DND-41 (cell line): ENCODE measurements around the gene C13orf46.
"Not testable (repeated sequence)": the region's sequence is repeated elsewhere in the genome, so short reads cannot be mapped to it uniquely, and the experiment has no call there.

Experiments
- EZH2 ChIP-seq: IDR thresholded peaks from 3 replicates; pipeline ENCODE4 v1.6.1; 2012; ENCODE audit warnings: borderline replicate concordance, low read depth, mild to moderate bottlenecking, moderate library complexity, low read length, inconsistent platforms; ENCODE audit not compliant: severe bottlenecking
- TF ChIP-seq, protein P1 (sequence below): IDR thresholded peaks from 2 replicates; pipeline ENCODE4 v1.5.1; 2012; ENCODE audit warnings: borderline replicate concordance, low read length, moderate library complexity, mild to moderate bottlenecking; ENCODE audit not compliant: poor library complexity, severe bottlenecking; ENCODE audit errors: extremely low read depth

DNA sequence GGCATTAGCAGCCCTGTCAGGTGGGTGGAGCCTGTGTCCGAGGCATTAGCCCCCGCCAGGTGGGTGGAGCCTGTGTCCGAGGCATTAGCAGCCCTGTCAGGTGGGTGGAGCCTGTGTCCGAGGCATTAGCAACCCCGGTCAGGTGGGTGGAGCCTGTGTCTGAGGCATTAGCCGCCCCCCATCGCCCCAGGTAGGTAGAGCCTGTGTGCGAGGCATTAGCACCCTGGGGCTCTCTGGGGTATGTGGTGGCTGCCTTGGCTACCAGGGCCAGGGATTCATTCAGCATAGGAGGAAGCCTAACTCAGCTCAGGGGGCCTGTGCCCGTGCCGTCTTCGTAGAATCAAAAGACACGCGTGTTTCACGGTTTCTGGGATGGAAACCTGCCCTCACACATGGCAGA is 46.3 kb upstream of the C13orf46 start:
- not testable (repeated sequence) for TF ChIP-seq EZH2
- TF ChIP-seq, protein P1, sequence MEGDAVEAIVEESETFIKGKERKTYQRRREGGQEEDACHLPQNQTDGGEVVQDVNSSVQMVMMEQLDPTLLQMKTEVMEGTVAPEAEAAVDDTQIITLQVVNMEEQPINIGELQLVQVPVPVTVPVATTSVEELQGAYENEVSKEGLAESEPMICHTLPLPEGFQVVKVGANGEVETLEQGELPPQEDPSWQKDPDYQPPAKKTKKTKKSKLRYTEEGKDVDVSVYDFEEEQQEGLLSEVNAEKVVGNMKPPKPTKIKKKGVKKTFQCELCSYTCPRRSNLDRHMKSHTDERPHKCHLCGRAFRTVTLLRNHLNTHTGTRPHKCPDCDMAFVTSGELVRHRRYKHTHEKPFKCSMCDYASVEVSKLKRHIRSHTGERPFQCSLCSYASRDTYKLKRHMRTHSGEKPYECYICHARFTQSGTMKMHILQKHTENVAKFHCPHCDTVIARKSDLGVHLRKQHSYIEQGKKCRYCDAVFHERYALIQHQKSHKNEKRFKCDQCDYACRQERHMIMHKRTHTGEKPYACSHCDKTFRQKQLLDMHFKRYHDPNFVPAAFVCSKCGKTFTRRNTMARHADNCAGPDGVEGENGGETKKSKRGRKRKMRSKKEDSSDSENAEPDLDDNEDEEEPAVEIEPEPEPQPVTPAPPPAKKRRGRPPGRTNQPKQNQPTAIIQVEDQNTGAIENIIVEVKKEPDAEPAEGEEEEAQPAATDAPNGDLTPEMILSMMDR = not testable (repeated sequence)
